ENCODE data around the gene PCDH8.
A peak's percentile ranks its signal among the peaks of the same experiment; 100 is the strongest.

PCDH8 gene

DNA sequence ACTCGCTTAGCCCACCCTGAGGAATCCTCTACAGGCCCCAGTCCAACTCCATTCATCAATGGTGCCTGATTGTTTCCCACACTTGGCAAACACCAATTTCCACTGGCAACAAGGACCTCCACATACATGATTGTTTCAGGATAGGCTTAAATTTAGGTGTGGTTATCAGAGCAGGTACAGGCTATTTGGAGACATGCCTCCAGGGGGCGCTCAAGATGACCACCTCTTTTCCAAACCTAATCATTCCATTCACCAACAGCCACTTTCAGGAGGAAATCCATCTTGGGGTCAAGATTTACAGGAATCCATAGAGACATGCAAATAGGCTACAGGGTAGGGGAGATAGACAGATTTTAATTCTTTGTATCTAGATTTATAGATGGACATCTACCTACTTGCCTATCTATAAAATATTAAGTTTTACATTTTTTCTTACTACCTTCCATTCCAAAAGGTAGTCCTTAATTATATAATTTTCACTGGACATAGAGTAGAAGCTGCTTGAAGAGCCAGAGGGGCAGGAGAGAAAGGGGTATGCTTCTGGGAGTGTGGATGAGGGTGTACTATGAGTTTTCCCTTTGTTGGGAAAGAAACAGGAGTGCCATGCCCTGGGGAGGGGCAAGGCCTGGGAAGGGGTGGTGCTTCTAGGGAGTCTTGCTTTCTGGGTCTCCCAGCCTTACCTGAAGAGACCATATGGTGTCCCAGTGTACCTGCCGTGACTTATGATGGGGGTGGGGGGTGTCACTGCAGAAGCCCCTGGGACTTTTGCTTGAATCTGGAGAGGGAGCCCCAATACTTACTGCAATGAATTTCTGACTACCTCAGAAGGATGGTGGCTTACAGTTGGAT lies 14.1 kb upstream of the PCDH8 start:
- H3K27ac ChIP-seq = no peak overlapping the region
- H3K4me3 ChIP-seq (ENCODE audit: low read depth, low read length) = no peak overlapping the region
- in situ Hi-C loops (cut with HindIII; ENCODE audit: low pct_ligation_motif_present, low sequenced_read_pairs) = no loop called here
- no peaks in the 10 kb centered on the region for H3K36me3 ChIP-seq (replicated peaks)
- no peaks in the 10 kb centered on the region for H3K27me3 ChIP-seq (replicated peaks)
- no peak for DNase-seq
- peak; percentile 40 for TF ChIP-seq CTCF (IDR thresholded peaks at IDR 0.05; ENCODE audit: low read depth, low read length, missing control alignments)

DNA sequence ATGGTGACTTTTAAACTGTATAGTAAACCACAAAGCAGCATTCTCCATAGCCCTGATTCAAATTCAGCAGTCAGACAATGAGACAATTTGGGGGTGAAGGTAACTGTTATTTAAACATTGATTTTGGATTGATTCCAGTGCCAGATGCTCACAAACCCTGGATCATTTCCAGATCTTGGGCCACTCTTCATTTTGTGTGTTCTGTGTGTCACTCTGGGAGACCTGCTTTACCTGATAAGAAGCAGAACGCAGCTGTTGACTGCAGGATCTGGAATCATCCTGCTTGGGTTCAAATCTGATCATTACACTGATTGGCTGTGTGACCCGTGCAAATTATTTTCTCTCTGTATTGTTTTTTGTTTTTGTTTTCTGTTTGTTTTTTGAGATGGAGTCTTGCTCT lies 4.0 kb upstream of the PCDH8 start:
- no peak for TF ChIP-seq CTCF (IDR thresholded peaks at IDR 0.05; ENCODE audit: low read depth, low read length, missing control alignments)
- in situ Hi-C loops (cut with HindIII; ENCODE audit: low pct_ligation_motif_present, low sequenced_read_pairs) = no loop called here
- peaks cover 35% of the 10 kb centered on the region for H3K27me3 ChIP-seq (replicated peaks)

DNA sequence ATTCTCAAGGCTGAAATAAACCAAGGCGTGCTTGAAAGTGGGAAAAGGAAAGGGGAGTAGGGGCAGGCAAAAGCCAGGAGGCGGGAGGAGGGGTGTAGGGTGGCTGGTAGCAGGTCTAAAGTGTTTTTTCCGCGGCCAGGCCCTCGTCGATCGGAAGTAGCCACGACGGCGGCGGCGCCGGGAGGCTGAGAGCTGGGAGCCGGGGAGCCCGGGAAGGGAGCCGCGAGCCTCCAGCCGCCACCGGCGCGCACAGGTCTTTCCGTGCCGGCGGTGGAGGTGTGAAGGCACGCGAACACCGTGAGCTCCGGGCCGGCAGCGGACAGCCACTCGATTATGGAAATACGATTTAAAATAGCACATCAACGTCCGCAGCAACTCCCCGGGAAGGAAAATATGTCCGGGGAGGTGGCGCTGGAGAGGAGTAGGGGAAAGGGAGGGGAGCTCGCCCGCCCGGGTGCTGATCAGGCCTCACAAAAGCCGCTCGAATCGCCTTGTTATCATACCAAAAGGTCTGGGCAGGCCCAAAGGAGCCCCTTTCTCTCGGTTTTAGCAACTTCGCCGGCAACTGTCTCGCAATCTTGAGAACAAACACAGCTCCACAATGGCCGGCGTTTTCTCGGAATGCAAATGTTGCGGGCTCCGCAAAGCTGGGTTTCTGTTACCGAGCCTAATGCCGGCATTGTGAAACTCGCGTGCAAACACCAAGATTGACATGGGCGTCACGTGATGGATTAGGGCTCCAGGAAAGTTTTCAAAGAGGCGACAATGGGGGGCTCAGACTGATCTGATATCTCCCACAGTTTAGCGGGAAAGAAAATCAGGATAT lies 2.9 kb upstream of the PCDH8 start:
- peaks cover 46% of the 10 kb centered on the region for H3K27me3 ChIP-seq (replicated peaks)
- in situ Hi-C loops (cut with HindIII; ENCODE audit: low pct_ligation_motif_present, low sequenced_read_pairs) = no loop called here
- peak; percentile 8 for TF ChIP-seq CTCF (IDR thresholded peaks at IDR 0.05; ENCODE audit: low read depth, low read length, missing control alignments)
- H3K27ac ChIP-seq = no peak overlapping the region
- no peaks in the 10 kb centered on the region for H3K36me3 ChIP-seq (replicated peaks)
- peak overlapping the region; percentile 53 for H3K4me3 ChIP-seq (ENCODE audit: low read depth, low read length)
- no peak for DNase-seq

More for the DNA sequence above, 4.0 kb upstream of the PCDH8 start:
- Histone ChIP-seq H3K4me3 (ENCODE audit: low read depth, low read length) (no peak overlapping the region), H3K36me3 (replicated peaks) (no peaks in the 10 kb centered on the region), H3K27ac (no peak overlapping the region)
- no peak for DNase-seq

DNA sequence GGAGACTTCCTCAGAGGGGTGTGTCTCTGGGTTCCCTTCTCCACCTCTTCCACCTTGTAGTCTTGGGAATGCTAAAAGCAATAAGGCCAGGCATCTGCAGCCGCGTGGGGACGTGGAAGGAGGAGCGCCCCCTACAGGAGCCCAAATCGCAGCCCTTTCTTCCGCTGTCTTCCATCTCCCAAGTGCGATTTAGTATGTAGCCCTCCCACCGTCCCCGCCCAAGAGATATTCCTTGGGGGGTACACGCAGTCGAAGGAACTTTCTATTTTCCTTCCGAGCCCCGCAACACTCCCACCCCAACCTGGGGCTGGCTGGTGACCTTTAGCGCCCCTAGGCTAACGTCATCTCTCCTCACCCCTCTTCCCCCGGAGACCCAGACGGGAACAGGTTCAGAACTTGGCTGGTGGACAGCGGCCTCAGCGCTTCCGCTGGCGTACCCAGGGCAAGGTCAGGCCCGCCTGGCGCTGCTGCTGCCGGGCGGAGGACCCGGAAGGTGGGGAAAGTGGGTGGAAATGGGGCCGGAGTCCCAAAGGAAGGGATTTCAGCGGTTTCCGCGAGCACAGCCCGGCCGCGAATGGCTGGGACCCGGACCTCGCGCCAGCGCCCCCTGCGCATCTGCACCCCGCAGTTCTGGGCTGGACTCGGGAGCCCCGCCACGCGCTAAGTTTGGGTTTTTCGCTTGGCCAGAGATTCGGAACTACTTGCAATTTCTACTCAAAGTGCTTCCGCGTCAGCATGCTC lies 2.1 kb upstream of the PCDH8 start:
- in situ Hi-C loops (cut with HindIII; ENCODE audit: low pct_ligation_motif_present, low sequenced_read_pairs) = no loop called here

DNA sequence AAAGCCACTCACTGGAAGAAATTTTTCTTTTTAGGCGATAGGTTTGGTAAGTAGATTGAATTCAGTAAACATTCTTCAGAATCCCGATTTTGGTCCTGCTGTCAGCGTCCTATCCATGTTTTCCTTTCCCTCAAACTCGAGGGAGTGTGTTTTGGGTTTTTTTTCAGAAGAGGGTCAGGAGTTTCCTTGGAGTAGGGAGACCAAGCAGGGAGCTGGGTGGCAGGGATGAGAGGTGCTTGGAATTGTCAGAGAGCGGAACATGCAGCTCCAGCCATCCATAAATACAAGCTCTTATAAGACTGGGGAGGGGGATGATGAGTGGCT lies 1.6 kb upstream of the PCDH8 start:
- no peak for TF ChIP-seq CTCF (IDR thresholded peaks at IDR 0.05; ENCODE audit: low read depth, low read length, missing control alignments)
- in situ Hi-C loops (cut with HindIII; ENCODE audit: low pct_ligation_motif_present, low sequenced_read_pairs) = no loop called here
- DNase-seq = no peak
- Histone ChIP-seq H3K36me3 (replicated peaks) (no peaks in the 10 kb centered on the region), H3K4me3 (ENCODE audit: low read depth, low read length) (no peak overlapping the region), H3K27ac (no peak overlapping the region), H3K27me3 (replicated peaks) (peaks cover 58% of the 10 kb centered on the region)

More for the DNA sequence above, 2.1 kb upstream of the PCDH8 start:
- Histone ChIP-seq H3K4me3 (ENCODE audit: low read depth, low read length) (peak overlapping the region; percentile 53), H3K27me3 (replicated peaks) (peaks cover 54% of the 10 kb centered on the region), H3K36me3 (replicated peaks) (no peaks in the 10 kb centered on the region), H3K27ac (no peak overlapping the region)
- DNase-seq = no peak
- TF ChIP-seq CTCF (IDR thresholded peaks at IDR 0.05; ENCODE audit: low read depth, low read length, missing control alignments) = peak; percentile 12

Measured in brain microvascular endothelial cell (primary cell).